Spleen (tissue), 7 donors: Measurements from ENCODE around the gene PLAAT5.
"Not testable (repeated sequence)": the region's sequence is repeated elsewhere in the genome, so short reads cannot be mapped to it uniquely, and the experiment has no call there.

Experiments
- CTCF ChIP-seq, 11 experiments: fragments of 200-600 bp in 7 of 11; fragments of 450-650 bp in 4 of 11; sonication (generic) in 4 of 11; IDR thresholded peaks in 8 of 11; conservative IDR thresholded peaks in 3 of 11; 1 replicate in 7 of 11; 2 replicates in 4 of 11; pipeline versions ENCODE4 v1.4.0 to v1.8.0; 2016 to 2021; ENCODE audit warnings: antibody characterized with exemption in 11 of 11, inconsistent platforms in 4 of 11, mild to moderate bottlenecking in 1 of 11
- POLR2A ChIP-seq, 3 donors: fragments of 450-650 bp; IDR thresholded peaks; one replicate each; pipeline ENCODE4 v1.5.1; 2017; ENCODE audit warnings: antibody characterized with exemption in 3 of 3, mild to moderate bottlenecking in 1 of 3
- POLR2AphosphoS5 ChIP-seq, 3 donors: sonication (generic); formaldehyde crosslinking; IDR thresholded peaks; one replicate each; pipeline ENCODE4 v1.5.1; 2017; ENCODE audit warnings: antibody characterized with exemption in 3 of 3
- donor health status: DM: no; HTN: no; CAD: no; lungs with moderate emphysema.
- donor health status: DM: no; HTN: no; CAD: no.
- donor health status: DM: no; HTN: no; CAD: no.

- not testable (repeated sequence) for TF ChIP-seq POLR2A (IDR thresholded peaks at IDR 0.05); CTCF (IDR thresholded peaks at IDR 0.05 in 8 of 11, conservative IDR thresholded peaks at IDR 0.05 in 3 of 11); POLR2AphosphoS5 (IDR thresholded peaks at IDR 0.05)
These were observed 38.4 kb upstream of the PLAAT5 start for GRCh38 chr11:63529373-63529772.
